Thyroid gland (tissue), 4 donors: Measurements from ENCODE around the gene CMSS1.

Experiments used
- CTCF ChIP-seq, 6 experiments: fragments of 200-600 bp in 3 of 6; fragments of 450-650 bp in 3 of 6; sonication (generic) in 3 of 6; IDR thresholded peaks; one replicate each; pipeline ENCODE4 v1.5.1; 2016 to 2019; ENCODE audit warnings: antibody characterized with exemption in 6 of 6, mild to moderate bottlenecking in 2 of 6, inconsistent platforms in 1 of 6, moderate library complexity in 1 of 6
- POLR2A ChIP-seq, 2 donors: fragments of 450-650 bp; IDR thresholded peaks; one replicate each; pipeline ENCODE4 v1.6.1; 2017; ENCODE audit warnings: antibody characterized with exemption in 2 of 2, mild to moderate bottlenecking in 2 of 2, moderate library complexity in 1 of 2

DNA sequence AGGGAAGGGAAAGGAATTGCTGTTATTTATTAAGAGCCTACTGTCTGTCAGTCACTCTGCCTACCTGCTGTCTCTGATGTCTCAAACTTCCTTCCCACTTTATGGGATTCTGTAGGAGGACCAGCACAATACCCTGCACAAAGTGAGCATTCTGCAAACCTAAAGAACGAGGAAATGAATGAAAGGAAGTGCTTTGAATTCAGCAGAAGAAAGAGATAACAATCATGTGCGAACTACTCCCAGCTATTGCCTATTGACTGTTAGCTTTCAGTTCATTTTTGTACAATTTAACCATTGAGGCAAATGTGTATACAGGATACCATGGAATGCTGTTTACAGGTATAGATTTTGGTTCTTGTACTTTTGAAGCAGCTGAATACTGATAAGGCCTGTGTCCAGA is 66.8 kb downstream of the CMSS1 start:
- TF ChIP-seq CTCF (IDR thresholded peaks at IDR 0.05), result no peak
- TF ChIP-seq POLR2A (IDR thresholded peaks at IDR 0.05), result no peak
